GM12878 (cell line): ENCODE data around the gene OLIG3. TPM values are rescaled to one million over a fixed set of nuclear protein-coding genes. Genes with fewer than 3 reads are reported as not detected.

Experiments
- ATAC-seq: fragments of 200-7000 bp; cut with Tn5 transposase; 3 replicates; pipeline ENCODE4 v1.9.1; 2020; ENCODE audit warnings: mild to moderate bottlenecking, moderate library complexity
- BruUV-seq: library from RNA; stranded (reverse); fragments of 400-500 nt; replicated peaks from 2 replicates; lab custom pipeline; 2021; lab: Mats Ljungman, UMichigan
- CTCF ChIA-PET: fragments of 300-600 bp; sonication (Branson Sonifier 250); formaldehyde crosslinking; extraction: SDS; loops from one replicate; lab custom pipeline; 2021; ENCODE audit warnings: inconsistent platforms; lab: Yijun Ruan, JAX
- POLR2A ChIA-PET: fragments of 350-600 bp; formaldehyde crosslinking; extraction: SDS; loops from one replicate; lab custom pipeline; 2021; ENCODE audit warnings: inconsistent platforms; lab: Charles Lee
- RAD21 ChIA-PET: fragments of 300-600 bp; sonication (Branson Sonifier 250); formaldehyde crosslinking; loops from one replicate; lab custom pipeline; 2023; ENCODE audit warnings: antibody characterized with exemption; ENCODE audit not compliant: unreplicated experiment; lab: Charles Lee
- SMC1A ChIA-PET: fragments of 300-600 bp; sonication (Branson Sonifier 250); formaldehyde crosslinking; loops from one replicate; lab custom pipeline; 2023; ENCODE audit not compliant: unreplicated experiment, uncharacterized antibody; lab: Charles Lee
- DNase-seq: peaks from one replicate; pipeline ENCODE4 v3.0.0-alpha.2; 2011; ENCODE audit warnings: low read depth, low spot score
- FAIRE-seq: peaks from 3 replicates; lab custom pipeline; 2011; peaks lifted over from hg19 to GRCh38; lab: Jason Lieb, UNC
- H2AFZ ChIP-seq: 2 replicates; pipeline ENCODE4 v1.6.0; 2011; ENCODE audit warnings: low read depth, low read length, control low read depth; ENCODE audit not compliant: control insufficient read depth
- H3K27ac ChIP-seq: 2 replicates; pipeline ENCODE4 v1.5.1; 2011; ENCODE audit warnings: control low read depth; ENCODE audit not compliant: control insufficient read depth, insufficient read depth
- H3K27me3 ChIP-seq, 2 experiments: replicated peaks in 1 of 2; 2 replicates each; pipeline versions ENCODE4 v1.6.0 to v1.6.1; 2011; ENCODE audit warnings: low read length in 1 of 2; ENCODE audit not compliant: control insufficient read depth in 2 of 2, insufficient read depth in 2 of 2
- H3K36me3 ChIP-seq, 2 experiments: 2 replicates each; pipeline ENCODE4 v1.5.1; 2011; ENCODE audit warnings: low read length in 1 of 2; ENCODE audit not compliant: control insufficient read depth in 2 of 2, insufficient read depth in 2 of 2
- H3K4me1 ChIP-seq: 2 replicates; pipeline ENCODE4 v1.6.1; 2011; ENCODE audit warnings: mild to moderate bottlenecking, low read length, moderate library complexity, mixed read lengths; ENCODE audit not compliant: control insufficient read depth, insufficient read depth
- H3K4me2 ChIP-seq: 2 replicates; pipeline ENCODE4 v1.6.0; 2011; ENCODE audit warnings: control low read depth; ENCODE audit not compliant: control insufficient read depth, insufficient read depth
- H3K4me3 ChIP-seq: fragments of 200-600 bp; sonication (generic); 2 replicates; pipeline ENCODE4 v1.5.1; 2016
- H3K79me2 ChIP-seq: 2 replicates; pipeline ENCODE4 v1.6.0; 2011; ENCODE audit warnings: low read length; ENCODE audit not compliant: control insufficient read depth, insufficient read depth
- H3K9ac ChIP-seq: 2 replicates; pipeline ENCODE4 v1.8.0; 2011; ENCODE audit warnings: low read length, control low read depth, mixed read lengths; ENCODE audit not compliant: control insufficient read depth, insufficient read depth
- H3K9me3 ChIP-seq: replicated peaks from 3 replicates; pipeline ENCODE4 v1.5.1; 2011; ENCODE audit warnings: mild to moderate bottlenecking, low read length; ENCODE audit not compliant: control insufficient read depth, insufficient read depth
- H4K20me1 ChIP-seq: 2 replicates; pipeline ENCODE4 v1.6.0; 2011; ENCODE audit not compliant: control insufficient read depth, insufficient read depth
- BACH1 ChIP-seq: fragments of 450-650 bp; IDR thresholded peaks from 2 replicates; pipeline ENCODE4 v1.6.1; 2017; ENCODE audit warnings: mild to moderate bottlenecking, borderline replicate concordance
- BHLHE40 ChIP-seq, 2 experiments: fragments of 450-650 bp in 1 of 2; IDR thresholded peaks; 2 replicates each; pipeline ENCODE4 v1.6.1; 2011 to 2017; ENCODE audit warnings: low read depth in 2 of 2, borderline replicate concordance in 1 of 2, improper control_type of control experiment in 1 of 2, low read length in 1 of 2, mild to moderate bottlenecking in 1 of 2
- CEBPB ChIP-seq, 2 experiments: fragments of 150-350 bp in 1 of 2; IDR thresholded peaks; 2 replicates each; pipeline ENCODE4 v1.6.1; 2012 to 2014; ENCODE audit warnings: low read depth in 2 of 2, low read length in 2 of 2, borderline replicate concordance in 1 of 2, inconsistent platforms in 1 of 2
- CHD1 ChIP-seq: IDR thresholded peaks from 2 replicates; pipeline ENCODE4 v1.6.1; 2012; ENCODE audit warnings: low read depth, low read length, improper control_type of control experiment
- CHD4 ChIP-seq: fragments of 200-600 bp; sonication (generic); IDR thresholded peaks from 2 replicates; pipeline ENCODE4 v1.6.1; 2016; ENCODE audit warnings: mild to moderate bottlenecking
- EGR1 ChIP-seq, 2 experiments: IDR thresholded peaks; 1 replicate in 1 of 2; 2 replicates in 1 of 2; pipeline ENCODE4 v1.6.1; 2011 to 2012; ENCODE audit warnings: low read depth in 2 of 2, low read length in 2 of 2, borderline replicate concordance in 1 of 2, mild to moderate bottlenecking in 1 of 2, moderate library complexity in 1 of 2
- ETV6 ChIP-seq, 2 experiments: fragments of 450-650 bp in 1 of 2; IDR thresholded peaks in 1 of 2; conservative IDR thresholded peaks in 1 of 2; 2 replicates each; pipeline ENCODE4 v1.6.1; 2014; ENCODE audit warnings: antibody characterized with exemption in 1 of 2, borderline replicate concordance in 1 of 2, low read depth in 1 of 2, mild to moderate bottlenecking in 1 of 2, moderate library complexity in 1 of 2
- KAT2A ChIP-seq: conservative IDR thresholded peaks from 2 replicates; pipeline ENCODE4 v1.6.1; 2011; ENCODE audit warnings: low read depth, low read length; ENCODE audit not compliant: control insufficient read depth
- MTA3 ChIP-seq: IDR thresholded peaks from 2 replicates; pipeline ENCODE4 v1.6.1; 2012; ENCODE audit warnings: low read length, inconsistent platforms, borderline replicate concordance
- POLR2A ChIP-seq: IDR thresholded peaks from 2 replicates; pipeline ENCODE4 v1.6.1; 2011; ENCODE audit warnings: low read depth, mild to moderate bottlenecking, low read length
- SMC3 ChIP-seq: IDR thresholded peaks from 2 replicates; pipeline ENCODE4 v1.6.1; 2011; ENCODE audit warnings: low read length, improper control_type of control experiment, borderline replicate concordance
- YBX1 ChIP-seq: fragments of 450-650 bp; IDR thresholded peaks from 2 replicates; pipeline ENCODE4 v1.6.1; 2016; ENCODE audit warnings: antibody characterized with exemption
- WGBS: methylation state at CpG from one replicate; pipeline ENCODE4 v1.1.6; 2016; ENCODE audit warnings: low lambda C conversion rate; ENCODE audit not compliant: insufficient replicate concordance, insufficient coverage; ENCODE audit errors: missing lambda C conversion rate; 5-methylcytosine and 5-hydroxymethylcytosine counted together
- in situ Hi-C: fragments of 300-500 bp; cut with MboI; formaldehyde crosslinking; loops from 9 replicates; pipeline ENCODE4 v1.14.3; 2018; ENCODE audit warnings: mixed read lengths
- intact Hi-C: fragments of 100-400 bp; cut with micrococcal nuclease; formaldehyde crosslinking; loops from one replicate; pipeline ENCODE4 v1.14.2; 2022; ENCODE audit not compliant: unreplicated experiment
- polyA plus RNA-seq, 11 experiments: library from polyadenylated mRNA; depleted of rRNA in 4 of 11; unstranded in 6 of 11; stranded (reverse) in 5 of 11; fragments of >200 nt; fragmentation: Nextera tagmentation in 4 of 11; fragmentation: Illumina TruSeq in 1 of 11; extraction: Ambion mirVana in 4 of 11; extraction: Trizol in 1 of 11; gene quantifications; 1 replicate in 1 of 11; 2 replicates in 10 of 11; pipeline versions ENCODE4 v1.2.1 to v1.2.3, GENCODE V29; 2011 to 2016; ENCODE audit warnings: inconsistent platforms in 2 of 11, missing spikeins in 2 of 11, low read depth in 1 of 11
- total RNA-seq, 4 experiments: library from RNA; depleted of rRNA in 3 of 4; stranded (reverse); fragments of >200 nt in 3 of 4; fragmentation: Illumina TruSeq in 1 of 4; extraction: Trizol in 1 of 4; gene quantifications; 2 replicates each; pipeline versions ENCODE4 v1.2.1 to v1.2.3, GENCODE V29; 2013 to 2021
- TF ChIP-seq, protein P1 (sequence below): fragments of 450-650 bp; formaldehyde crosslinking; IDR thresholded peaks from 2 replicates; pipeline ENCODE4 v1.4.0; 2022; ENCODE audit warnings: mild to moderate bottlenecking, moderate library complexity
- TF ChIP-seq, protein P2 (sequence below): fragments of 450-650 bp; IDR thresholded peaks from 2 replicates; pipeline ENCODE4 v1.6.1; 2017; ENCODE audit warnings: mild to moderate bottlenecking, moderate library complexity
- TF ChIP-seq, protein P3 (sequence below): fragments of 450-650 bp; IDR thresholded peaks from 2 replicates; pipeline ENCODE4 v1.6.1; 2016; ENCODE audit warnings: mild to moderate bottlenecking

Gene OLIG3
- total and polyA plus RNA-seq, 10 of the 15 experiments (the other 5 are each of a cell fraction or from before 2014, with no cell fraction given), result not detected

DNA sequence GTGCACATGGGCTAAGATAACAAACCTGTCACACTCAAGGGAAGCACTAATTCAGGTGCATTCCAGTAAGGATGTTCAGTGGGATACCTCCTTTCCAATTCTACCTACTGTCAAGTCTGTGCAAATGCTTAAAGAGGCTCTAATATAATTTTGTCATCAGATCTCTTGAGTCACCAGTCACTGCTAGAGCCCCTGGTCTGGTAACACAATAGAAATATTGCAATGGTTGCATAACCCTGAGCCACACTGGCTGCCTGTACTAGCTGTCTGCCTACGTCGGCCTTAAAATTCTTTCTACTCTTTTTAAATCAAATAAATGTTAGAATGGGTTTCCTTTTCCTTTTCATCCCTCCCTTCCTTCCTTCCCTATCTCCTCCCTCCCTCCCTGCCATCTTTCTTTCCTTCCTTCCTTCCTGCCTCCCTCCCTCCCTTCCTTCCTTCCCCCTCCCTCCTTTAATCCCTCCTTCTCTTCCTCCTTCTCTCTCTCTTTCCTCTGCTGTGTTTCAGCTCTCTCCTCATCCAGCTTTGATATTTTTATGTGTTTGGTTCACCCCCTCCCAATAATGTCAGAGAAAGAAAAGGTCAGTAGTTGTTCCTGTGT is 28.1 kb upstream of the OLIG3 start:
- H2AFZ ChIP-seq, result no peak overlapping the region
- WGBS, result 27% methylated on average over 2 of the region's 2 CpGs
- no peaks in the 10 kb centered on the region; a peak in 1 of 4 replicates for H3K27me3 ChIP-seq
- SMC1A ChIA-PET, result no interaction called here
- intact Hi-C loops (no loop called here), in situ Hi-C loops (no loop called here)
- BruUV-seq, result no TSS peak
- ATAC-seq, result no peak
- H3K4me2 ChIP-seq, result no peak overlapping the region
- no peak overlapping the region for H3K4me3 ChIP-seq
- no peaks in the 10 kb centered on the region for H3K4me1 ChIP-seq
- no peak for FAIRE-seq
- no peaks in the 10 kb centered on the region for H4K20me1 ChIP-seq
- no peak overlapping the region for H3K9ac ChIP-seq
- POLR2A ChIA-PET, result interaction anchor here (0.6 kb wide), 1 partner anchor 420 kb away, joined by 3 read pairs; no protein-coding TSS in a partner anchor
- no peak for DNase-seq
- RAD21 ChIA-PET, result no interaction called here
- CTCF ChIA-PET, result no interaction called here
- no peaks in the 10 kb centered on the region for H3K79me2 ChIP-seq
- H3K9me3 ChIP-seq, result no peaks in the 10 kb centered on the region; the same call in 1 of the 3 replicates
- H3K36me3 ChIP-seq, result no peaks in the 10 kb centered on the region
- TF ChIP-seq CHD1 (no peak), CHD4 (no peak), ETV6 (conservative IDR thresholded peaks at IDR 0.05 in 1 of 2, IDR thresholded peaks at IDR 0.05 in 1 of 2; ENCODE audit: borderline replicate concordance in 1 of 2, low read depth in 1 of 2) (no peak), SMC3 (no peak), POLR2A (no peak), YBX1 (no peak), BHLHE40 (IDR thresholded peaks at IDR 0.05; ENCODE audit: borderline replicate concordance in 1 of 2, low read depth in 2 of 2, low read length in 1 of 2) (no peak), MTA3 (no peak), CEBPB (IDR thresholded peaks at IDR 0.05; ENCODE audit: borderline replicate concordance in 1 of 2, low read depth in 2 of 2, low read length in 2 of 2) (no peak), EGR1 (IDR thresholded peaks at IDR 0.05; ENCODE audit: borderline replicate concordance in 1 of 2, low read depth in 2 of 2, low read length in 2 of 2) (no peak), KAT2A (no peak), BACH1 (no peak)
- TF ChIP-seq, protein P1, sequence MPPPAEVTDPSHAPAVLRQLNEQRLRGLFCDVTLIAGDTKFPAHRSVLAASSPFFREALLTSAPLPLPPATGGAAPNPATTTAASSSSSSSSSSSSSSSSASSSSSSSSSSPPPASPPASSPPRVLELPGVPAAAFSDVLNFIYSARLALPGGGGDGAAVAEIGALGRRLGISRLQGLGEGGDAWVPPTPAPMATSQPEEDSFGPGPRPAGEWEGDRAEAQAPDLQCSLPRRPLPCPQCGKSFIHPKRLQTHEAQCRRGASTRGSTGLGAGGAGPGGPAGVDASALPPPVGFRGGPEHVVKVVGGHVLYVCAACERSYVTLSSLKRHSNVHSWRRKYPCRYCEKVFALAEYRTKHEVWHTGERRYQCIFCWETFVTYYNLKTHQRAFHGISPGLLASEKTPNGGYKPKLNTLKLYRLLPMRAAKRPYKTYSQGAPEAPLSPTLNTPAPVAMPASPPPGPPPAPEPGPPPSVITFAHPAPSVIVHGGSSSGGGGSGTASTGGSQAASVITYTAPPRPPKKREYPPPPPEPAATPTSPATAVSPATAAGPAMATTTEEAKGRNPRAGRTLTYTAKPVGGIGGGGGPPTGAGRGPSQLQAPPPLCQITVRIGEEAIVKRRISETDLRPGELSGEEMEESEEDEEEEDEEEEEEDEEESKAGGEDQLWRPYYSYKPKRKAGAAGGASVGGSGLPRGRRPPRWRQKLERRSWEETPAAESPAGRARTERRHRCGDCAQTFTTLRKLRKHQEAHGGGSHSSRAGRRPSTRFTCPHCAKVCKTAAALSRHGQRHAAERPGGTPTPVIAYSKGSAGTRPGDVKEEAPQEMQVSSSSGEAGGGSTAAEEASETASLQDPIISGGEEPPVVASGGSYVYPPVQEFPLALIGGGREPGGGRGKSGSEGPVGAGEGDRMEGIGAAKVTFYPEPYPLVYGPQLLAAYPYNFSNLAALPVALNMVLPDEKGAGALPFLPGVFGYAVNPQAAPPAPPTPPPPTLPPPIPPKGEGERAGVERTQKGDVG (CRISPR knock-in tag), result no peak
- TF ChIP-seq, protein P2, sequence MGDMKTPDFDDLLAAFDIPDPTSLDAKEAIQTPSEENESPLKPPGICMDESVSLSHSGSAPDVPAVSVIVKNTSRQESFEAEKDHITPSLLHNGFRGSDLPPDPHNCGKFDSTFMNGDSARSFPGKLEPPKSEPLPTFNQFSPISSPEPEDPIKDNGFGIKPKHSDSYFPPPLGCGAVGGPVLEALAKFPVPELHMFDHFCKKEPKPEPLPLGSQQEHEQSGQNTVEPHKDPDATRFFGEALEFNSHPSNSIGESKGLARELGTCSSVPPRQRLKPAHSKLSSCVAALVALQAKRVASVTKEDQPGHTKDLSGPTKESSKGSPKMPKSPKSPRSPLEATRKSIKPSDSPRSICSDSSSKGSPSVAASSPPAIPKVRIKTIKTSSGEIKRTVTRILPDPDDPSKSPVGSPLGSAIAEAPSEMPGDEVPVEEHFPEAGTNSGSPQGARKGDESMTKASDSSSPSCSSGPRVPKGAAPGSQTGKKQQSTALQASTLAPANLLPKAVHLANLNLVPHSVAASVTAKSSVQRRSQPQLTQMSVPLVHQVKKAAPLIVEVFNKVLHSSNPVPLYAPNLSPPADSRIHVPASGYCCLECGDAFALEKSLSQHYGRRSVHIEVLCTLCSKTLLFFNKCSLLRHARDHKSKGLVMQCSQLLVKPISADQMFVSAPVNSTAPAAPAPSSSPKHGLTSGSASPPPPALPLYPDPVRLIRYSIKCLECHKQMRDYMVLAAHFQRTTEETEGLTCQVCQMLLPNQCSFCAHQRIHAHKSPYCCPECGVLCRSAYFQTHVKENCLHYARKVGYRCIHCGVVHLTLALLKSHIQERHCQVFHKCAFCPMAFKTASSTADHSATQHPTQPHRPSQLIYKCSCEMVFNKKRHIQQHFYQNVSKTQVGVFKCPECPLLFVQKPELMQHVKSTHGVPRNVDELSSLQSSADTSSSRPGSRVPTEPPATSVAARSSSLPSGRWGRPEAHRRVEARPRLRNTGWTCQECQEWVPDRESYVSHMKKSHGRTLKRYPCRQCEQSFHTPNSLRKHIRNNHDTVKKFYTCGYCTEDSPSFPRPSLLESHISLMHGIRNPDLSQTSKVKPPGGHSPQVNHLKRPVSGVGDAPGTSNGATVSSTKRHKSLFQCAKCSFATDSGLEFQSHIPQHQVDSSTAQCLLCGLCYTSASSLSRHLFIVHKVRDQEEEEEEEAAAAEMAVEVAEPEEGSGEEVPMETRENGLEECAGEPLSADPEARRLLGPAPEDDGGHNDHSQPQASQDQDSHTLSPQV, result no peak
- TF ChIP-seq, protein P3, sequence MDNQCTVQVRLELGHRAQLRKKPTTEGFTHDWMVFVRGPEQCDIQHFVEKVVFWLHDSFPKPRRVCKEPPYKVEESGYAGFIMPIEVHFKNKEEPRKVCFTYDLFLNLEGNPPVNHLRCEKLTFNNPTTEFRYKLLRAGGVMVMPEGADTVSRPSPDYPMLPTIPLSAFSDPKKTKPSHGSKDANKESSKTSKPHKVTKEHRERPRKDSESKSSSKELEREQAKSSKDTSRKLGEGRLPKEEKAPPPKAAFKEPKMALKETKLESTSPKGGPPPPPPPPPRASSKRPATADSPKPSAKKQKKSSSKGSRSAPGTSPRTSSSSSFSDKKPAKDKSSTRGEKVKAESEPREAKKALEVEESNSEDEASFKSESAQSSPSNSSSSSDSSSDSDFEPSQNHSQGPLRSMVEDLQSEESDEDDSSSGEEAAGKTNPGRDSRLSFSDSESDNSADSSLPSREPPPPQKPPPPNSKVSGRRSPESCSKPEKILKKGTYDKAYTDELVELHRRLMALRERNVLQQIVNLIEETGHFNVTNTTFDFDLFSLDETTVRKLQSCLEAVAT, result no peak
- no peak overlapping the region for H3K27ac ChIP-seq
